ENCODE measurements around the gene PHAF1.

DNA sequence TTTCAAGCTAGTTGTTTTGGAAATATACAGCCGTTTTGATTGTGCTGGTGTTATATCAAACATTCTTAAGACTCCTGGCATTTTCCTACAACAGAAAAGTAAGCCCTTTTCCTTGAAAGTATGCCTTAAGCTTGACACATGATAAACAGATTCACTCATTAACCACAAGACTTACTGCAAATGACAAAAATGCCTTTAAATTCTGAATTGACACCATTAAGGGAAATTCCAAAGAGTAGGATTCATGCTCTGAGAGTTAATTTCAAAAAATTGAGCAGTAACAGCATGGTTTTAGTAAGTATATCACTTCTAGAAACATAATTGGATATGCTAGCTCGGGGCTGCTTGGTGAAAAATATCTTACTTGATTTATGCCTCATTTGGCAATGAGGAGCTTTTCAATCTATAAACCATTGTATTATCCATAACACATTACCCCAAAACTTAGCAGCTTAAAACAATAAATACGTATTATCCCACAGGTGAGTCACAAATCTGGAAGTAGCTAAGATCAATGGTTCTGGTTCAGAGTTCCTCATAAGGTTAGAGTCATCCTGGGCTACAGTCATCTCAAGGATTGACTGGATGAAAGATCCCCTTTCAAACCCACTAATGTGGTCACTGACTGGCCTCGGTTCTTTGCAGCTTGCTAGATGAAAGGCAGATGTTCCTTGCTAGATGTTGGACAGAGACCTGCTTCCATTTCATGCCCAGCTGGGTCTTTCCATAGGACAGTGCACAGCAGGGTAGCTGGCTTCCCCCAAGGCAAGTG is 8.2 kb upstream of the PHAF1 start:
- no peak for TF ChIP-seq EZH2 (IDR thresholded peaks at IDR 0.05)
- TF ChIP-seq POLR2AphosphoS5 (IDR thresholded peaks at IDR 0.05; ENCODE audit: borderline replicate concordance, low read depth, low read length) = no peak
